Activated gamma-delta T cell treated with Interleukin-2 at 50 U/mL for 16 hours (primary cell): ENCODE measurements around the gene GABARAPL1.
"Not testable (repeated sequence)": the region's sequence is repeated elsewhere in the genome, so short reads cannot be mapped to it uniquely, and the experiment has no call there.

Source experiments
- DNase-seq: peaks from one replicate; pipeline ENCODE4 v3.0.0-alpha.2; 2020

The GABARAPL1 gene

DNA sequence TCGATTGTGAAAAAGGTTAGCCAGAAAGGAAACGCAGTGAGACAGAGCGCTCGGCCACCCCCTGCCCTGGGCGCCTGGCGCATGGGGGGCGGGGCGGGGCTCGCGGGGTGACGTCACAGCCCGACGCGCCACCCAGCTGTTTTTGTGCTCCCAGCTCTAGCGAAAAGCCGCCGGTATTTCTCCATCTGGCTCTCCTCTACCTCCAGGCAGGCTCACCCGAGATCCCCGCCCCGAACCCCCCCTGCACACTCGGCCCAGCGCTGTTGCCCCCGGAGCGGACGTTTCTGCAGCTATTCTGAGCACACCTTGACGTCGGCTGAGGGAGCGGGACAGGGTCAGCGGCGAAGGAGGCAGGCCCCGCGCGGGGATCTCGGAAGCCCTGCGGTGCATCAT, at the start of gene GABARAPL1:
Gene GABARAPL1, plus strand, starts transcription at position 139 of the 393 bp plus-strand sequence. Its CDS starts 253 bp downstream, at position 392.
- peak; percentile 79 for DNase-seq

DNA sequence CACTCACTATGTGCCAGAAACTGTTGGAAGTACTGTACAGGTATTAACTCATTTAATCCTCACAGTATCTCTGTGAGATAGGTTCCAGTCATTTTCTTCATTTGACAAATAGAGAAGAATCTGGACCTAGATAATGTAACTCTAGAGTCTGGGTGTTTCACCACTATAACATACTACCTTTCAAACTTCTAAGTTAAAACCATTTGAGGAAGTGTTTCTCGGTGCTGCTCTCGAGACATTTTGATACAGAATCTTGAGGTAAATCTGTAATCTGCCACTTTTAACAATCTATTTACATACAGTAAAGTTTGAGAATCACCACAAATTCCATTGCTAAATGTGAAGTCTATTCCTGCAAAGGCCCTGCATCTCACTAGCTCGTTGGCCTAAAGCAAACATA, 49.6 kb upstream of the GABARAPL1 start:
- no peak for DNase-seq

DNA sequence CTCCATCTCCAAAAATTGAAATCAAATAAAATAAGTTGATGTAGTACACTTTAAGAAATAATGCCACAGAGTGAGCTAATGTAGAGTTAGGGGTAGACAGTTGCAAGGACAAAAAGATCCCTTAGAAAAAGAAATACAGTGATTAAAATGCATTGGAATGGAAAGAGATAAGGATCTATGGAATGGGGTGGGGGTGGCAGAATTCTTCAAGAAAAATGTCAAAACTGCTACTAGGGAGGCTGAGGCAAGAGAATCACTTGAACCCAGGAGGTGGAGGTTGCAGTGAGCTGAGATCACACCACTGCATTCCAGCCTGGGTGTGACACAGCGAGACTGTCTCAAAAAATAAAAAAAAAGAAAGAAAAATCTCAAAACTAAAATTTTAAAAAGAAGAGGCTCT, 47.3 kb upstream of the GABARAPL1 start:
- no peak for DNase-seq

GRCh38 chr12:10167599-10167998, 45.1 kb upstream of the GABARAPL1 start:
- no peak for DNase-seq

DNA sequence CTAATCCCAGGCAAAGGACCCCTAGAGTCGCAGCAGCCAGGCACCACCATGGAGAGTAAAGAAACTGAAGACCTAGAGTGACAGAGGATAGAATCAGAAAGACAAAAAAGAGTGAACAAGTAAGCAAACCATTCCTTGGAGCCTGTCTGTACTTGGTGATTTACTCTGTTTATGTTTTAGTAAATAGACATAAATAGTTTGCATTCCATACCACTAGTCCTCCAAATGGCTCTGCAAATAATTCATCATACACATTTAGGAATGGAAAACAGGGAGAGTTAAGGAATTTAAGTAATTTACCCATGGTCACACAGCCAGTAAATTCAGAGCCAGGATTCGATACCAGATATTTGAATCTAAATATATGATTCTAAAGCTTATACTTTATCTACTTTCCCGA, 43.6 kb upstream of the GABARAPL1 start:
- no peak for DNase-seq

GRCh38 chr12:10170216-10170615, 42.5 kb upstream of the GABARAPL1 start:
- no peak for DNase-seq

DNA sequence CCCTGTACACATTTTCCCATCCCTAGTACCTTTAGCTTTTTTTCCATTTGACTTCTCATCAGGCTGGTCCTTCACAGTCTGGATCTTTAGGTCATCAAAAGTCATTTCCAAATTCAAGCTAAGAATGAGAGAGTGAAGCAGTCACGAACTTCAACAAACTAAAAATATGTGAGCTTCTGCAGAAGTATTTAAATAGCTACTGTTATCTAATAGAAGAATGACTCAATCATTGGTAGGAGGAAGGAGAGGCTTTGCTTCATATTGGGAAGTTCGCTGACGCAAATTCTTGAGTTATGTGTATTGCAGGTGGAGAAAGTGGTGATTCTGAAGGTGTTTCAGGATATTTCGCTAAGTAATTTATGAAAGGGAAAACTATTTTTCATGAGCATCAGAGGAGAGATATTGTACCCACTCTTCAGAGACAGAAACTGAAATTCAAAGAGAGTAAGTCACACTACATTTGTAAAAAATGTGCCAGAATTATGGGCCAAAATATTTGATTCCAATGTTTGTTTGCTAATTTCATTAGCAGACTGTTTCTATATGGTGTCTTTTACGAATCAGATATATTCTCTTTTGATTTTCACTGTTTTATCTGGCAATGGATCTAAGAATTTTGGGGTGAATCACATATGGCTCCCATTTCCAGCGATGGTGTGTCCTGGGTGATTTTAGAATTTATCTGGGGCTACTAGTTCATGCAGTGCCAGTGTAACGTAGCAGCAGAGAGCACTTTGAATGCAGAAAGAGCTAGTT, 40.5 kb upstream of the GABARAPL1 start, which contains the start of gene OLR1:
Gene OLR1, minus strand, starts transcription at position 160 of the 756 bp plus-strand sequence. Its CDS starts 55 bp downstream, at position 105.
- no peak for DNase-seq

DNA sequence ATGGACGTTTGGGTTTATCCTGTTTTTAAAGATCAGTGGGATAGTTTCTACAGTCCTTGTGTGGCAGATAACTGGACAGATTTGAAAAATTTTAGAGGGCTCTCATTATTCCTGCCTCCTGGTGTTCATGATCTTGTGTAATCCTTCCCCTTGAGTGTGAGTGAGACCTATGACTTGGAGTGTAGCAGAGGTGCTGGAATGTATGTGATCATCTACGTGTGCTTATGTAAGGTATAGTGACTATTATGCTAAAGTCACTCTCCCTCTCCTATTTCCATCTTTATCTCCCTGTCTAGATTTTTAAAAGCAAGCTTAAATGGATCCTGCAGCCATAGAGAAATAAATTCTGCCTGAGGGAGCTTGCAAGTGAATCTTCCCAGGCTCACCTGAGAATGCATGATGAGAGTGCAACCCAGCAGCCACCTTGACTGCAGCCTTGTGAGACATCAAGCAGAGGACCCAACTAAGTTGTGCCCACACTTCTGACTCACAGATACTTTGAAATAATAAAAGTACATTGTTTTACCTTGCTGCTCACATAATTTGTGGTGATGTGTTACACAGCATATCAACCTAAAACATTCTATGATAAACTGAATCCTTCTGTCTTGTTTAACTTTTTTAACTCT, 37.6 kb upstream of the GABARAPL1 start:
- DNase-seq: no peak

- DNase-seq: no peak
Measured at GRCh38 chr12:10175846-10176636, 36.6 kb upstream of the GABARAPL1 start.

DNA sequence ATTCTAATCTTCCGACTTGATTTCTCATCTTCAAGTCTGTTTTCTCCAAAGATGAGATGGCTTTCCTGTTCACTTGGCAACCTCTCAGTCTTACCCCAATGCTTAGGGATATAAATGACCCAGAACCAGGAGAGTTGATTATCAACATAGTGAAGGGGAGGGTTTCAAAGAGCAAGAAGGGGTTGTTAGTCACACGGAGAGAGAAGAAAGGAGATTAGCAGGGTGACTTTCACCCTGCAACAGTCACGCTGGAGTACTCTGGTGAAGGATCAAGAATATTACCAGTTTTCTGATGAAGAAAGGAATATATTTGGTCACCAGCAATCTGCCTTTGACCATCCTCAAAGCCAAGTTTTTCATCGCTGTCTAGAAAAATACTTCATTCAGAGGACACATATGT, 33.9 kb upstream of the GABARAPL1 start, which contains the start of gene TMEM52B:
Gene TMEM52B, plus strand, starts transcription at position 212 of the 400 bp plus-strand sequence. CDS start 543 bp downstream, outside the sequence.
- DNase-seq: no peak

DNA sequence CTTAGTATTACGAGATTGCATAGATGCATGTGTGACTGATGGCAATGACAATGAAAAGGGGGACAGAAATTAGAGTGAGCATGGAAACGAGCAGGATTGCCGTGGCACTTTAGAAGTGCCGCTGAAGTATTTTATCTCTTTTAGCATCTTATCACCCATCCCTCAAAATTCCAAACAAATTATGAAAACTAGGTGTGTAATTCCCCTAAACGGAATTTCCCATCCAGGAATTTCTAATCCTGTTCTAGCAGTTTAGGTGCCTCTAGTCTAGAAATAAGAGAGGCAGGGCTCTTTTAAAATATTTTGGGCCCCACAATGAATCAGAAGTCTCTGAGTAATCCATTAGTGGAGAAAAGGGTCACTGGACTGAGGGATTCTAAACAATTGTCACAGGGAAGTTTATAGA, 32.9 kb upstream of the GABARAPL1 start:
- no peak for DNase-seq

GRCh38 chr12:10182354-10183049, 30.2 kb upstream of the GABARAPL1 start:
- no peak for DNase-seq

DNA sequence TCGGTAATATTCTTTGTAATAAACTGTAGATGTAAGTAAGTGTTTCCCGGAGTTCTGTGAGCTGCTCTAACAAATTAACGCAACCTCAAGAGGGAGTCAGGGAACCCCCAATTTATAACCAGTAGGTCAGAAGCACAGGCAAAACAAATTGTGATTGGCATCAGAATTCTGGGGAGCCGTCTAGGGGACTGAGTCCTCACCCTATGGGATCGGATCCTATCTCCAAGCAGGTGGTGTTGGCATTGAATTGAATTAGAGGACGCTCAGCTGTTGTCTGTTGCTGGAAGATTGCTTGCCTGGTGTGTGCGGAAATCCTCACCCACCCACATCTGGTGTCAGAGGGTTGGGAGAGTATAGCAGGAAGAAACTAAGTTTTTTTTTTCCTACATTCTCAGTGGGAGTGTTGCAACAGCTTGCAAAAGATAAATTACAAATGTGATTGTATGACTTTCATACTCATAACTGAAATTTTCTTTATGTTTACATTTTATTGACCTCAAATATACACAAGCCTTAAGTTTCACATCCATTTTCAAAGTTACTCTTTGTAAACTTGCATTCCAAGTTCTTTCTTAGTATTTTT, 28.3 kb upstream of the GABARAPL1 start:
- no peak for DNase-seq

- DNase-seq: no peak
Measured at GRCh38 chr12:10186299-10186698, 26.4 kb upstream of the GABARAPL1 start.

- not testable (repeated sequence) for DNase-seq
Measured at GRCh38 chr12:10186958-10187357, 25.7 kb upstream of the GABARAPL1 start.

DNA sequence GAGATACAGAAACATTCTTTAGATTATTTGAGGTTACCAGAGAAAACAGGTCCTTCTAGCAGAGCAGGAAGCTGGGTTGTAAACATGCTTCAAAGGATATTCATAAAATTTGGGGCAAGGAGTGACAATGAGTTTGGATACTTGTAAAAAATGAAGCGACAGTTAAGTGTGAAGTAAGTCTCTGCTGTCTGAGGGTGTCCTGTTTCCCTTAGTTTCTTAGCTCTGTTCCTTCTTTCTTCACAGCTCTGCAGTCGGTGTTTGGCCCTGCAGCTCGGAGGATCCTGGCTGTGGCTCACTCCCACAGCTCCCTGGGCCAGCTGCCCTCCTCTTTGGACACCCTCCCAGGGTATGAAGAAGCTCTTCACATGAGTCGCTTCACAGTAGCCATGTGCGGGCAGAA, 23.0 kb upstream of the GABARAPL1 start:
- DNase-seq: no peak

GRCh38 chr12:10190558-10191388, 21.9 kb upstream of the GABARAPL1 start:
- peak; percentile 52 for DNase-seq

- no peak for DNase-seq
Measured at GRCh38 chr12:10191865-10192264, 20.8 kb upstream of the GABARAPL1 start.

DNA sequence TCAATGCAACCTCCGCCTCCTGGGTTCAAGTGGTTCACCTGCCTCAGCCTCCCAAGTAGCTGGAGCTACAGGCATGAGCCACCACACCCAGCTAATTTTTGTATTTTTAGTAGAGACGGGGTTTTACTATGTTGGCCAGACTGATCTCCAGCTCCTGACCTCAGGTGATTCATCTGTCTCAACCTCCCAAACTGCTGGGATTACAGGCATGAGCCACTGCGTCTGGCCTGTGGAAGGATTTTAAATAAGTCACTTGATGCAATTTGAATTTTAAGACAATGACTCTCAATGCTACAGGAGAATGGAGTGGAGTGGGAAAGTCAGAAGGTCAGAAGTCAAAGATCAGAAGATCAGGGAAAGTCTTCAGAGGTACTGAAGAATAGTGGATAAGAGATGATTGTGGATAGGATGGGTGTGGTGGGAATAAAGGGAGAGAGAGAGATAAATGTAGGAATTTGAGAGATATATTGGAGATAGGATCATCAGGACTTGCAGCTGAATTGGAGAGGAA, 18.5 kb upstream of the GABARAPL1 start:
- DNase-seq: no peak

- no peak for DNase-seq
Measured at GRCh38 chr12:10196210-10196609, 16.5 kb upstream of the GABARAPL1 start.

DNA sequence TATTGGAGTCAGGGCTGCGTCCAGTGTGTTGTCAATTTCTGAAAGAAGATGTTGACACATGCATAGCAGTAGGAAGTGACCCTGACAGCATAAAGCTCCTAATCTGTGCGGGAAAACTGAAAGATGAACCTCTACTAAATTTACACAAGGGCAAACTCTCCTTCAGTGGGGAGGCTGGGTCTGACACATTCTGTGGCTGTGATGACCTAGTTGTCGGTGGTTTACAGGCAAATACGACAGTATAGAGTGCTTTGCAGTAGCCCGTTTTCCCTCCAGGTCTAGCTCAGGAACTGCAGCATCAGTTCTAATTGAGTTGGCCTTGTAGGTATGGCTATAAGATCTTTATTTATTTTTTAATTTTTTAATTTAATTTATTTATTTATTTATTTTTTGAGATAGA, 14.8 kb upstream of the GABARAPL1 start:
- DNase-seq: no peak
